ENCODE measurements around the gene MDGA2.
"Not testable (repeated sequence)": the region's sequence is repeated elsewhere in the genome, so short reads cannot be mapped to it uniquely, and the experiment has no call there.

DNA sequence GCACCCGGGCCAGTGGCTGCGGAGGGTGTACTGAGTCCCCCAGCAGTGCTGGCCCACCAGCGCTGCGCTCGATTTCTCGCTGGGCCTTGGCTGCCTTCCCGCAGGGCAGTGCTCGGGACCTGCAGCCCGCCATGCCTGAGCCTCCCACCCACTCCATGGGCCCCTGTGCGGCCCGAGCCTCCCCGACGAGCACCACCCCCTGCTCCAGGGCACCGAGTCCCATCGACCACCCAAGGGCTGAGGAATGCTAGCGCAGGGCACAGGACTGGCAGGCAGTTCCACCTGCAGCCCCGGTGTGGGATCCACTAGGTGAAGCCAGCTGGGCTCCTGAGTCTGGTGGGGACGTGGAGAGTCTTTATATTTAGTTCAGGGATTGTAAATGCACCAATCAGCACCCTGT is 432.8 kb downstream of the MDGA2 start:
- TF ChIP-seq POLR2A (IDR thresholded peaks at IDR 0.05; ENCODE audit: low read depth, low read length); CTCF (conservative IDR thresholded peaks at IDR 0.05; ENCODE audit: low read depth, low read length); RCOR1 (IDR thresholded peaks at IDR 0.05; ENCODE audit: insufficient replicate concordance, low read length); FOS (IDR thresholded peaks at IDR 0.05; ENCODE audit: low read depth, low read length); CEBPB (IDR thresholded peaks at IDR 0.05; ENCODE audit: low read depth, low read length); BHLHE40 (IDR thresholded peaks at IDR 0.05; ENCODE audit: low read depth, low read length); RFX5 (IDR thresholded peaks at IDR 0.05; ENCODE audit: low read depth, low read length); SMC3 (IDR thresholded peaks at IDR 0.05; ENCODE audit: low read depth, low read length); RAD21 (IDR thresholded peaks at IDR 0.05; ENCODE audit: low read length): not testable (repeated sequence)

Measured in IMR-90 (cell line).